ENCODE measurements around the gene GRB2. TPM values are rescaled to one million over a fixed set of nuclear protein-coding genes. Genes with fewer than 3 reads are reported as not detected.

The GRB2 gene
- total and polyA plus RNA-seq, 2 experiments from 2014 or later, result 89.0 to 112 TPM

DNA sequence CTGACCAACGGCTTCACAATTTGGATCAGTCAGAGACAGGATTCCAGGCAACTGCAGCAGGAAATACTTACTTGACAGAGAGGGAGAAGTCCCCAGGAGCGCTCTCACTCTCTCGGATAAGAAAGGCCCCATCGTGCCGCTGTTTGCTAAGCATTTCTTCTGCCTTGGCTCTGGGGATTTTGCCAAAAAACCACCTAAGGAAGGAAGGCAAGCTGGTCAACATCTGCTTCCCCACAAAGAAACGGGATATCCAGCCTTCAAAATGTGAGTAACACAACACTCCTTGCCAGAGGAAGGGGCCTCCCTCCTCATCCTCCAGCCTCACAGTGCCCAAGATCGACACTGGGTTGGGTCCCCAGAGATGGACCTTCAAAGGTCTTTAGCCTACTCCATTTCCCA lies 79.7 kb downstream of the GRB2 start (continued):
- TF ChIP-seq, protein P1, sequence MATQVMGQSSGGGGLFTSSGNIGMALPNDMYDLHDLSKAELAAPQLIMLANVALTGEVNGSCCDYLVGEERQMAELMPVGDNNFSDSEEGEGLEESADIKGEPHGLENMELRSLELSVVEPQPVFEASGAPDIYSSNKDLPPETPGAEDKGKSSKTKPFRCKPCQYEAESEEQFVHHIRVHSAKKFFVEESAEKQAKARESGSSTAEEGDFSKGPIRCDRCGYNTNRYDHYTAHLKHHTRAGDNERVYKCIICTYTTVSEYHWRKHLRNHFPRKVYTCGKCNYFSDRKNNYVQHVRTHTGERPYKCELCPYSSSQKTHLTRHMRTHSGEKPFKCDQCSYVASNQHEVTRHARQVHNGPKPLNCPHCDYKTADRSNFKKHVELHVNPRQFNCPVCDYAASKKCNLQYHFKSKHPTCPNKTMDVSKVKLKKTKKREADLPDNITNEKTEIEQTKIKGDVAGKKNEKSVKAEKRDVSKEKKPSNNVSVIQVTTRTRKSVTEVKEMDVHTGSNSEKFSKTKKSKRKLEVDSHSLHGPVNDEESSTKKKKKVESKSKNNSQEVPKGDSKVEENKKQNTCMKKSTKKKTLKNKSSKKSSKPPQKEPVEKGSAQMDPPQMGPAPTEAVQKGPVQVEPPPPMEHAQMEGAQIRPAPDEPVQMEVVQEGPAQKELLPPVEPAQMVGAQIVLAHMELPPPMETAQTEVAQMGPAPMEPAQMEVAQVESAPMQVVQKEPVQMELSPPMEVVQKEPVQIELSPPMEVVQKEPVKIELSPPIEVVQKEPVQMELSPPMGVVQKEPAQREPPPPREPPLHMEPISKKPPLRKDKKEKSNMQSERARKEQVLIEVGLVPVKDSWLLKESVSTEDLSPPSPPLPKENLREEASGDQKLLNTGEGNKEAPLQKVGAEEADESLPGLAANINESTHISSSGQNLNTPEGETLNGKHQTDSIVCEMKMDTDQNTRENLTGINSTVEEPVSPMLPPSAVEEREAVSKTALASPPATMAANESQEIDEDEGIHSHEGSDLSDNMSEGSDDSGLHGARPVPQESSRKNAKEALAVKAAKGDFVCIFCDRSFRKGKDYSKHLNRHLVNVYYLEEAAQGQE (IDR thresholded peaks at IDR 0.05; ENCODE audit: unreplicated experiment), result no peak
- TF ChIP-seq JUNB (IDR thresholded peaks at IDR 0.05; ENCODE audit: unreplicated experiment) (no peak), STAT1 (IDR thresholded peaks at IDR 0.05; ENCODE audit: unreplicated experiment) (no peak), EZH2 (IDR thresholded peaks at IDR 0.05; ENCODE audit: low read depth, unreplicated experiment) (no peak), EZH2phosphoT487 (IDR thresholded peaks at IDR 0.05; ENCODE audit: unreplicated experiment) (no peak), ZNF331 (CRISPR knock-in tag; IDR thresholded peaks at IDR 0.05; ENCODE audit: low read depth) (no peak), ZNF114 (CRISPR knock-in tag; IDR thresholded peaks at IDR 0.05) (no peak)
- TF ChIP-seq, protein P2, sequence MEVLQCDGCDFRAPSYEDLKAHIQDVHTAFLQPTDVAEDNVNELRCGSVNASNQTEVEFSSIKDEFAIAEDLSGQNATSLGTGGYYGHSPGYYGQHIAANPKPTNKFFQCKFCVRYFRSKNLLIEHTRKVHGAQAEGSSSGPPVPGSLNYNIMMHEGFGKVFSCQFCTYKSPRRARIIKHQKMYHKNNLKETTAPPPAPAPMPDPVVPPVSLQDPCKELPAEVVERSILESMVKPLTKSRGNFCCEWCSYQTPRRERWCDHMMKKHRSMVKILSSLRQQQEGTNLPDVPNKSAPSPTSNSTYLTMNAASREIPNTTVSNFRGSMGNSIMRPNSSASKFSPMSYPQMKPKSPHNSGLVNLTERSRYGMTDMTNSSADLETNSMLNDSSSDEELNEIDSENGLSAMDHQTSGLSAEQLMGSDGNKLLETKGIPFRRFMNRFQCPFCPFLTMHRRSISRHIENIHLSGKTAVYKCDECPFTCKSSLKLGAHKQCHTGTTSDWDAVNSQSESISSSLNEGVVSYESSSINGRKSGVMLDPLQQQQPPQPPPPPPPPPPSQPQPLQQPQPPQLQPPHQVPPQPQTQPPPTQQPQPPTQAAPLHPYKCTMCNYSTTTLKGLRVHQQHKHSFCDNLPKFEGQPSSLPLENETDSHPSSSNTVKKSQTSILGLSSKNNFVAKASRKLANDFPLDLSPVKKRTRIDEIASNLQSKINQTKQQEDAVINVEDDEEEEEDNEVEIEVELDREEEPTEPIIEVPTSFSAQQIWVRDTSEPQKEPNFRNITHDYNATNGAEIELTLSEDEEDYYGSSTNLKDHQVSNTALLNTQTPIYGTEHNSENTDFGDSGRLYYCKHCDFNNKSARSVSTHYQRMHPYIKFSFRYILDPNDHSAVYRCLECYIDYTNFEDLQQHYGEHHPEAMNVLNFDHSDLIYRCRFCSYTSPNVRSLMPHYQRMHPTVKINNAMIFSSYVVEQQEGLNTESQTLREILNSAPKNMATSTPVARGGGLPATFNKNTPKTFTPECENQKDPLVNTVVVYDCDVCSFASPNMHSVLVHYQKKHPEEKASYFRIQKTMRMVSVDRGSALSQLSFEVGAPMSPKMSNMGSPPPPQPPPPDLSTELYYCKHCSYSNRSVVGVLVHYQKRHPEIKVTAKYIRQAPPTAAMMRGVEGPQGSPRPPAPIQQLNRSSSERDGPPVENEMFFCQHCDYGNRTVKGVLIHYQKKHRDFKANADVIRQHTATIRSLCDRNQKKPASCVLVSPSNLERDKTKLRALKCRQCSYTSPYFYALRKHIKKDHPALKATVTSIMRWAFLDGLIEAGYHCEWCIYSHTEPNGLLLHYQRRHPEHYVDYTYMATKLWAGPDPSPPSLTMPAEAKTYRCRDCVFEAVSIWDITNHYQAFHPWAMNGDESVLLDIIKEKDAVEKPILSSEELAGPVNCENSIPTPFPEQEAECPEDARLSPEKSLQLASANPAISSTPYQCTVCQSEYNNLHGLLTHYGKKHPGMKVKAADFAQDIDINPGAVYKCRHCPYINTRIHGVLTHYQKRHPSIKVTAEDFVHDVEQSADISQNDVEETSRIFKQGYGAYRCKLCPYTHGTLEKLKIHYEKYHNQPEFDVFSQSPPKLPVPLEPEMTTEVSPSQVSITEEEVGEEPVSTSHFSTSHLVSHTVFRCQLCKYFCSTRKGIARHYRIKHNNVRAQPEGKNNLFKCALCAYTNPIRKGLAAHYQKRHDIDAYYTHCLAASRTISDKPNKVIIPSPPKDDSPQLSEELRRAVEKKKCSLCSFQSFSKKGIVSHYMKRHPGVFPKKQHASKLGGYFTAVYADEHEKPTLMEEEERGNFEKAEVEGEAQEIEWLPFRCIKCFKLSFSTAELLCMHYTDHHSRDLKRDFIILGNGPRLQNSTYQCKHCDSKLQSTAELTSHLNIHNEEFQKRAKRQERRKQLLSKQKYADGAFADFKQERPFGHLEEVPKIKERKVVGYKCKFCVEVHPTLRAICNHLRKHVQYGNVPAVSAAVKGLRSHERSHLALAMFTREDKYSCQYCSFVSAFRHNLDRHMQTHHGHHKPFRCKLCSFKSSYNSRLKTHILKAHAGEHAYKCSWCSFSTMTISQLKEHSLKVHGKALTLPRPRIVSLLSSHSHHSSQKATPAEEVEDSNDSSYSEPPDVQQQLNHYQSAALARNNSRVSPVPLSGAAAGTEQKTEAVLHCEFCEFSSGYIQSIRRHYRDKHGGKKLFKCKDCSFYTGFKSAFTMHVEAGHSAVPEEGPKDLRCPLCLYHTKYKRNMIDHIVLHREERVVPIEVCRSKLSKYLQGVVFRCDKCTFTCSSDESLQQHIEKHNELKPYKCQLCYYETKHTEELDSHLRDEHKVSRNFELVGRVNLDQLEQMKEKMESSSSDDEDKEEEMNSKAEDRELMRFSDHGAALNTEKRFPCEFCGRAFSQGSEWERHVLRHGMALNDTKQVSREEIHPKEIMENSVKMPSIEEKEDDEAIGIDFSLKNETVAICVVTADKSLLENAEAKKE (CRISPR knock-in tag; IDR thresholded peaks at IDR 0.05), result no peak

Measured in GM23338 (cell line).